ENCODE measurements around the gene DGAT2L6.
"Not testable (repeated sequence)": the region's sequence is repeated elsewhere in the genome, so short reads cannot be mapped to it uniquely, and the experiment has no call there.

The DGAT2L6 gene

GRCh38 chrX:70240751-70241150, 63.5 kb downstream of the DGAT2L6 start:
- TF ChIP-seq, protein P1, sequence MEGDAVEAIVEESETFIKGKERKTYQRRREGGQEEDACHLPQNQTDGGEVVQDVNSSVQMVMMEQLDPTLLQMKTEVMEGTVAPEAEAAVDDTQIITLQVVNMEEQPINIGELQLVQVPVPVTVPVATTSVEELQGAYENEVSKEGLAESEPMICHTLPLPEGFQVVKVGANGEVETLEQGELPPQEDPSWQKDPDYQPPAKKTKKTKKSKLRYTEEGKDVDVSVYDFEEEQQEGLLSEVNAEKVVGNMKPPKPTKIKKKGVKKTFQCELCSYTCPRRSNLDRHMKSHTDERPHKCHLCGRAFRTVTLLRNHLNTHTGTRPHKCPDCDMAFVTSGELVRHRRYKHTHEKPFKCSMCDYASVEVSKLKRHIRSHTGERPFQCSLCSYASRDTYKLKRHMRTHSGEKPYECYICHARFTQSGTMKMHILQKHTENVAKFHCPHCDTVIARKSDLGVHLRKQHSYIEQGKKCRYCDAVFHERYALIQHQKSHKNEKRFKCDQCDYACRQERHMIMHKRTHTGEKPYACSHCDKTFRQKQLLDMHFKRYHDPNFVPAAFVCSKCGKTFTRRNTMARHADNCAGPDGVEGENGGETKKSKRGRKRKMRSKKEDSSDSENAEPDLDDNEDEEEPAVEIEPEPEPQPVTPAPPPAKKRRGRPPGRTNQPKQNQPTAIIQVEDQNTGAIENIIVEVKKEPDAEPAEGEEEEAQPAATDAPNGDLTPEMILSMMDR (IDR thresholded peaks at IDR 0.05; ENCODE audit: insufficient read depth, low read length, poor library complexity, severe bottlenecking), result no peak
- TF ChIP-seq EZH2phosphoT487 (conservative IDR thresholded peaks at IDR 0.05; ENCODE audit: low read length), result no peak
- Histone ChIP-seq H3K27ac (ENCODE audit: low read depth, low read length) (no peak overlapping the region), H3F3A (ENCODE audit: insufficient read depth) (no peaks in the 10 kb centered on the region), H3K79me2 (ENCODE audit: insufficient read depth, low read length) (no peaks in the 10 kb centered on the region), H3K36me3 (ENCODE audit: low read length) (no peaks in the 10 kb centered on the region), H3K27me3 (ENCODE audit: low read length) (no peaks in the 10 kb centered on the region), H3K4me3 (ENCODE audit: insufficient read depth, low read length, poor library complexity, severe bottlenecking) (no peak overlapping the region), H4K20me1 (ENCODE audit: low read depth, low read length) (no peaks in the 10 kb centered on the region), H3K4me2 (ENCODE audit: low read depth, low read length, poor library complexity, severe bottlenecking) (no peak overlapping the region), H3K9ac (ENCODE audit: low read length) (no peak overlapping the region), H2AFZ (ENCODE audit: low read depth, low read length, severe bottlenecking) (no peak overlapping the region), H3K9me3 (ENCODE audit: insufficient read depth, low read length) (no peaks in the 10 kb centered on the region), H3K9me2 (replicated peaks; ENCODE audit: insufficient read depth, low read length) (no peaks in the 10 kb centered on the region)

GRCh38 chrX:70241501-70241900, 64.2 kb downstream of the DGAT2L6 start:
- H3K9ac ChIP-seq (ENCODE audit: low read length), result no peak overlapping the region
- no peaks in the 10 kb centered on the region for H3F3A ChIP-seq (ENCODE audit: insufficient read depth)
- H3K9me2 ChIP-seq (replicated peaks; ENCODE audit: insufficient read depth, low read length), result no peaks in the 10 kb centered on the region
- no peaks in the 10 kb centered on the region for H4K20me1 ChIP-seq (ENCODE audit: low read depth, low read length)
- no peaks in the 10 kb centered on the region for H3K9me3 ChIP-seq (ENCODE audit: insufficient read depth, low read length)
- no peaks in the 10 kb centered on the region for H3K79me2 ChIP-seq (ENCODE audit: insufficient read depth, low read length)
- H3K27me3 ChIP-seq (ENCODE audit: low read length), result no peaks in the 10 kb centered on the region
- no peak overlapping the region for H3K27ac ChIP-seq (ENCODE audit: low read depth, low read length)
- H3K36me3 ChIP-seq (ENCODE audit: low read length), result no peaks in the 10 kb centered on the region
- no peak overlapping the region for H3K4me3 ChIP-seq (ENCODE audit: insufficient read depth, low read length, poor library complexity, severe bottlenecking)
- no peak overlapping the region for H3K4me2 ChIP-seq (ENCODE audit: low read depth, low read length, poor library complexity, severe bottlenecking)
- no peak for TF ChIP-seq EZH2phosphoT487 (conservative IDR thresholded peaks at IDR 0.05; ENCODE audit: low read length)
- TF ChIP-seq, protein P1 (IDR thresholded peaks at IDR 0.05; ENCODE audit: insufficient read depth, low read length, poor library complexity, severe bottlenecking), result no peak
- no peak overlapping the region for H2AFZ ChIP-seq (ENCODE audit: low read depth, low read length, severe bottlenecking)

DNA sequence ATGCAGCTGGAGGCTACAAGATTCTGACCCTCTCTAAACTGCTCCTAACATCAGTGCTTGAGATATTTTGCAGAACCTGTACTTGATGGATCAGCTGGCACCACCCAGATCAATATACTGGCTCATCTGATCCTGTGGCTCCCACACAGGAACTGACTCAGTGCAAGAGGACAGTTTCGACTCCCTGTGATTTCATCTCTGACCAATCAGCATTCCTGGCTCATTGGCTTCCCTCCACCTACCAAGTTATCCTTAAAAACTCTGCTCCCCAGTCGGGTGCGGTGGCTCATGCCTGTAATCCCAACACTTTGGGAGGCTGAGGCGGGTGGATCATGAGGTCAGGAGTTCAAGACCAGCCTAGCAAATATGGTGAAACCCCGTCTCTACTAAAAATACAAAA, 66.3 kb downstream of the DGAT2L6 start:
- not testable (repeated sequence) for H3F3A ChIP-seq (ENCODE audit: insufficient read depth); H3K79me2 ChIP-seq (ENCODE audit: insufficient read depth, low read length); H4K20me1 ChIP-seq (ENCODE audit: low read depth, low read length); H3K36me3 ChIP-seq (ENCODE audit: low read length); H3K27ac ChIP-seq (ENCODE audit: low read depth, low read length); H2AFZ ChIP-seq (ENCODE audit: low read depth, low read length, severe bottlenecking); H3K9me2 ChIP-seq (replicated peaks; ENCODE audit: insufficient read depth, low read length); H3K4me2 ChIP-seq (ENCODE audit: low read depth, low read length, poor library complexity, severe bottlenecking); H3K27me3 ChIP-seq (ENCODE audit: low read length); H3K9ac ChIP-seq (ENCODE audit: low read length); H3K9me3 ChIP-seq (ENCODE audit: insufficient read depth, low read length); H3K4me3 ChIP-seq (ENCODE audit: insufficient read depth, low read length, poor library complexity, severe bottlenecking)

DNA sequence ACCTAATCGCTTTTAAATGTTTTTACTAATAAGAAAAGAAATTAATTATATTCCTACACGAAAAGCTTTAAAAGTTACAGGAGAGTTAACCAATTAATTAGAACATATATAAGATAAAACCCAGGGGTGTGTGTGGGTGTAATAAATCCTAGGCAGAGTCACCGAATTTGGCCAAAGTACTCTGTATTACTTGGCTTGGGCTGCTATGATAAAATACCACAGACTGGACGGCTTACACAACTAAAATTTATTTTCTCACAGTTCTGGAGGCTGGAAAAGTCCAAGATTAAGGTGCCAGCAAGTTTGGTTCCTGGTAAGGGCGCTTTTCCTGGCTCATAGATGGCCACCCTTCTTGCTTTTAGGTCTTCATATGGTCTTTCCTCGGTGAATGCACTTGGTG, 67.6 kb downstream of the DGAT2L6 start:
- H3K36me3 ChIP-seq (ENCODE audit: low read length), result no peaks in the 10 kb centered on the region
- no peak overlapping the region for H2AFZ ChIP-seq (ENCODE audit: low read depth, low read length, severe bottlenecking)
- no peak overlapping the region for H3K4me2 ChIP-seq (ENCODE audit: low read depth, low read length, poor library complexity, severe bottlenecking)
- no peak overlapping the region for H3K27ac ChIP-seq (ENCODE audit: low read depth, low read length)
- no peaks in the 10 kb centered on the region for H3K27me3 ChIP-seq (ENCODE audit: low read length)
- no peaks in the 10 kb centered on the region for H4K20me1 ChIP-seq (ENCODE audit: low read depth, low read length)
- no peaks in the 10 kb centered on the region for H3F3A ChIP-seq (ENCODE audit: insufficient read depth)
- H3K9me2 ChIP-seq (replicated peaks; ENCODE audit: insufficient read depth, low read length), result no peaks in the 10 kb centered on the region
- no peaks in the 10 kb centered on the region for H3K9me3 ChIP-seq (ENCODE audit: insufficient read depth, low read length)
- no peak overlapping the region for H3K9ac ChIP-seq (ENCODE audit: low read length)
- H3K4me3 ChIP-seq (ENCODE audit: insufficient read depth, low read length, poor library complexity, severe bottlenecking), result no peak overlapping the region
- H3K79me2 ChIP-seq (ENCODE audit: insufficient read depth, low read length), result no peaks in the 10 kb centered on the region
- TF ChIP-seq, protein P1 (IDR thresholded peaks at IDR 0.05; ENCODE audit: insufficient read depth, low read length, poor library complexity, severe bottlenecking), result no peak
- TF ChIP-seq EZH2phosphoT487 (conservative IDR thresholded peaks at IDR 0.05; ENCODE audit: low read length), result no peak

Data from SU-DHL-6 (cell line).